Heart right ventricle (tissue), 16 donors: ENCODE data around the gene S100Z. TPM values are rescaled to one million over a fixed set of nuclear protein-coding genes. Genes with fewer than 3 reads are reported as not detected.

Source experiments
- ATAC-seq, 8 donors: fragments of 200-7000 bp; cut with Tn5 transposase; one replicate each; pipeline ENCODE4 v1.9.1; 2020; ENCODE audit warnings: mild to moderate bottlenecking in 8 of 8, moderate library complexity in 8 of 8, moderate number of reproducible peaks in 1 of 8
- DNase-seq, 2 donors: peaks; one replicate each; pipeline ENCODE4 v3.0.0-alpha.2; 2020
- H3K27ac ChIP-seq, 10 donors: fragments of 200-600 bp; sonication (generic) in 2 of 10; one replicate each; pipeline versions ENCODE4 v1.5.0 to v1.8.0; 2020 to 2022; ENCODE audit warnings: mild to moderate bottlenecking in 3 of 10
- H3K27me3 ChIP-seq, 7 donors: fragments of 200-600 bp; one replicate each; pipeline ENCODE4 v1.8.0; 2021 to 2022; ENCODE audit warnings: mild to moderate bottlenecking in 2 of 7
- H3K36me3 ChIP-seq, 9 donors: fragments of 200-600 bp; sonication (generic) in 1 of 9; one replicate each; pipeline versions ENCODE4 v1.5.0 to v1.8.0; 2020 to 2022; ENCODE audit warnings: mild to moderate bottlenecking in 2 of 9
- H3K4me1 ChIP-seq, 9 donors: fragments of 200-600 bp; sonication (generic) in 1 of 9; one replicate each; pipeline versions ENCODE4 v1.5.0 to v1.8.0; 2020 to 2022; ENCODE audit warnings: mild to moderate bottlenecking in 4 of 9
- H3K4me3 ChIP-seq, 10 donors: fragments of 200-600 bp; sonication (generic) in 2 of 10; one replicate each; pipeline versions ENCODE4 v1.5.0 to v1.8.0; 2020 to 2022; ENCODE audit warnings: mild to moderate bottlenecking in 7 of 10, moderate library complexity in 2 of 10
- H3K9me3 ChIP-seq, 11 donors: fragments of 200-600 bp in 10 of 11; sonication (generic) in 2 of 11; one replicate each; pipeline versions ENCODE4 v1.5.0 to v1.8.0; 2013 to 2022; ENCODE audit warnings: mild to moderate bottlenecking in 2 of 11, control low read depth in 1 of 11, moderate library complexity in 1 of 11
- WGBS, 2 donors: extraction: QIAGEN DNeasy Blood & Tissue Kit; methylation state at CpG; one replicate each; pipeline ENCODE4 v1.1.7; 2013; ENCODE audit warnings: inconsistent platforms in 1 of 2; 5-methylcytosine and 5-hydroxymethylcytosine counted together
- intact Hi-C, 10 donors: fragments of 100-400 bp; cut with DNase I; formaldehyde crosslinking; loops; one replicate each; pipeline versions ENCODE4 v1.11.1 to v1.14.2; 2022
- polyA plus RNA-seq, 2 donors: library from polyadenylated mRNA; stranded (reverse); fragments of 200-250 nt; gene quantifications; one replicate each; pipeline ENCODE4 v1.2.3, GENCODE V29; 2013
- total RNA-seq, 10 donors: library from RNA; stranded (reverse); fragmentation: NEBNext Ultra II Directional in 3 of 10; extraction: Animal tissue kit (Norgen Biotek cat#: 25700) in 3 of 10; gene quantifications; one replicate each; pipeline versions ENCODE4 v1.2.1 to v1.2.4, GENCODE V29; 2021 to 2023
- TF ChIP-seq, protein P1 (sequence below), 9 donors: fragments of 200-600 bp; sonication (generic) in 2 of 9; IDR thresholded peaks; one replicate each; pipeline versions ENCODE4 v1.5.0 to v1.8.0; 2021 to 2022; ENCODE audit warnings: antibody characterized with exemption in 9 of 9, mild to moderate bottlenecking in 5 of 9, moderate library complexity in 1 of 9
- donor health status: Arrhythmogenic right ventricular cardiomyopathy.
- donor health status: ischemic (EF 13 %, LVEDD 7.1; RV severe dilation, severe dysfunction).
- donor health status: healthy with polysubstance abuse.
- donor health status: DM: no; HTN: yes; CAD: no.
- donor health status: DM: no; HTN: no; CAD: no.
- donor health status: ischemic (EF 25% LVEDD 6.9; RV normal size, moderate dysfunction).
- donor health status: ischemic (EF 25% LVEDD 5.7; RV mildly dilated, moderate dysfunction).
- donor health status: healthy.
- donor health status: DM: yes; HTN: yes; CAD: no.
- donor health status: Ischemic cardiomyopathy.
- donor health status: ischemic (EF 35%, LVEDD 5.7; RV mildly dilated, moderate dysfunction).
- donor health status: nonischemic (EF 11% LVEDD 7.7; RV severe dilation, severe dysfunction).
- donor health status: DM: yes; HTN: yes; CAD: no.
- donor health status: PGD.
- donor health status: ischemic (EF 29% LVEDD 5.4; RV normal size, mild dysfunction).
- donor health status: nonischemic (EF 23%, LVEDD 6.1; RV moderate dilation, normal function).

S100Z gene
- total and polyA plus RNA-seq, 12 donors = 0.03 to 0.22 TPM; not detected in 10

DNA sequence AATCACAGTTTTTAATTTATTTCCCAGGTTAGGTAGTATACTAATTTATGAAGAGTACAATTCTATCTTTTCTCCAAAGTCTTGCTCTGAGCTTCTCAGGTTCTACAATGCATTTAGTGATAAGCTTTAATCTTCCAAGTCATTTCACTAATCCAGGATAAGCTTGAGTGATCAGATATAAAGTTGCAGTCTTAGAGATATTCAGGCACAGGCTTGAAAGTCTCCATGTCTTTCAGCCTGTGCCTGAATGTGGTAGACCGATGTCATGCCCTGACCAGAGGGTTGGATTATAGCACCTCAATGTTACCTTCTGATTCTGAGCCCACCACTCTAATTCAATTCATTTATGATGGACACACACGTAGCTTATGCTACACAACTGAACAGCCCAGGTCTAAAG, 106.2 kb downstream of the S100Z start:
- WGBS, 2 donors = 91% methylated on average over 2 of the region's 2 CpGs
- Histone ChIP-seq H3K4me3 (no peak overlapping the region), H3K9me3 (no peaks in the 10 kb centered on the region), H3K36me3 (no peaks in the 10 kb centered on the region), H3K27ac (no peak overlapping the region), H3K4me1 (peaks cover 0 to 43% (median 17%) of the 10 kb centered on the region in 9 donors), H3K27me3 (peaks cover 0 to 48% (median 30%) of the 10 kb centered on the region in 7 donors)
- ATAC-seq (no peak), DNase-seq (no peak)
- intact Hi-C loops = no loop called here
- TF ChIP-seq, protein P1, sequence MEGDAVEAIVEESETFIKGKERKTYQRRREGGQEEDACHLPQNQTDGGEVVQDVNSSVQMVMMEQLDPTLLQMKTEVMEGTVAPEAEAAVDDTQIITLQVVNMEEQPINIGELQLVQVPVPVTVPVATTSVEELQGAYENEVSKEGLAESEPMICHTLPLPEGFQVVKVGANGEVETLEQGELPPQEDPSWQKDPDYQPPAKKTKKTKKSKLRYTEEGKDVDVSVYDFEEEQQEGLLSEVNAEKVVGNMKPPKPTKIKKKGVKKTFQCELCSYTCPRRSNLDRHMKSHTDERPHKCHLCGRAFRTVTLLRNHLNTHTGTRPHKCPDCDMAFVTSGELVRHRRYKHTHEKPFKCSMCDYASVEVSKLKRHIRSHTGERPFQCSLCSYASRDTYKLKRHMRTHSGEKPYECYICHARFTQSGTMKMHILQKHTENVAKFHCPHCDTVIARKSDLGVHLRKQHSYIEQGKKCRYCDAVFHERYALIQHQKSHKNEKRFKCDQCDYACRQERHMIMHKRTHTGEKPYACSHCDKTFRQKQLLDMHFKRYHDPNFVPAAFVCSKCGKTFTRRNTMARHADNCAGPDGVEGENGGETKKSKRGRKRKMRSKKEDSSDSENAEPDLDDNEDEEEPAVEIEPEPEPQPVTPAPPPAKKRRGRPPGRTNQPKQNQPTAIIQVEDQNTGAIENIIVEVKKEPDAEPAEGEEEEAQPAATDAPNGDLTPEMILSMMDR (IDR thresholded peaks at IDR 0.05) = no peak

DNA sequence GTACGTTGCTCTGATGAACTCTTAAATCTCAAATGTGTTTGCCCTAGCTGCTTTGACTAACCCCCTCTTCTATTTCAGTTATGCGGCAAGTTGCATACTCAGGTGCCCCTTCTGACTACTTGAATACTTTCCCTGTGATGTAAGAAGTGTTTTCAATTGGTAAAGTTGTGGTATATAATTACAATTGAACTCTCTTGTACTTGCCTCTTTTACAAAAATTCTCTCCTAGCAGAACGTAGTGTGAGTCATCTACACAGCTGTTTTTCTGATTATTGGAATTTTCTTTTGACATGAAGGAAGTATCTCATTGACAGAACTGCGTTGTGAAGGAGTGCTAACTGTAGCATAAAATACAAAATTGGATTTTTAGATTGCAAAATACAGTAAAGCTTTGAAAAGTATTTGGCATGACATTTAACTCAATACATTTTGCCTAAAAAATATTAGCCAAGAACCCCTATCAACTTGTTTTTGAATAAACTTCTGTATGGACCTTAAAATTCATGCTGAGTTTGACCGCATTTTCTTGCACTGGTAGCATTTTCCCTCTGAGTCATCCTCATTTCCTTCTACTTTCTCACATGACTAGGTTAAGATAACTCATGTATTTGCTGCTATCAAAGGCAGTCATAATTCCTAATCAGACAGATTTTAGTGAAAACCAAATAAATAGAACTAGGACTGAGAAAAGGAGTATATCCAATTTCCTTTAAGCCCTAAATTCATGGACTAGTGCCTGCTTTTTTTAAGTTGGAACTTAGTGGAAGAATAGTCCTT, 109.4 kb downstream of the S100Z start:
- WGBS, 2 donors = 48 to 59% methylated on average over 5 of the region's 5 CpGs
- Histone ChIP-seq H3K27ac (peak overlapping the region in 4 of 10 donors; percentile 6 to 79 (median 33)), H3K9me3 (no peaks in the 10 kb centered on the region), H3K4me3 (no peak overlapping the region), H3K36me3 (peaks cover 0 to 8% (median 0%) of the 10 kb centered on the region in 9 donors), H3K27me3 (peaks cover 0 to 25% (median 20%) of the 10 kb centered on the region in 7 donors), H3K4me1 (peaks cover 0 to 29% (median 5%) of the 10 kb centered on the region in 9 donors)
- intact Hi-C loops = no loop called here
- DNase-seq (no peak), ATAC-seq (peak in 3 of 8 donors; percentile 54 to 70 (median 63))
- TF ChIP-seq, protein P1 (IDR thresholded peaks at IDR 0.05) = no peak

DNA sequence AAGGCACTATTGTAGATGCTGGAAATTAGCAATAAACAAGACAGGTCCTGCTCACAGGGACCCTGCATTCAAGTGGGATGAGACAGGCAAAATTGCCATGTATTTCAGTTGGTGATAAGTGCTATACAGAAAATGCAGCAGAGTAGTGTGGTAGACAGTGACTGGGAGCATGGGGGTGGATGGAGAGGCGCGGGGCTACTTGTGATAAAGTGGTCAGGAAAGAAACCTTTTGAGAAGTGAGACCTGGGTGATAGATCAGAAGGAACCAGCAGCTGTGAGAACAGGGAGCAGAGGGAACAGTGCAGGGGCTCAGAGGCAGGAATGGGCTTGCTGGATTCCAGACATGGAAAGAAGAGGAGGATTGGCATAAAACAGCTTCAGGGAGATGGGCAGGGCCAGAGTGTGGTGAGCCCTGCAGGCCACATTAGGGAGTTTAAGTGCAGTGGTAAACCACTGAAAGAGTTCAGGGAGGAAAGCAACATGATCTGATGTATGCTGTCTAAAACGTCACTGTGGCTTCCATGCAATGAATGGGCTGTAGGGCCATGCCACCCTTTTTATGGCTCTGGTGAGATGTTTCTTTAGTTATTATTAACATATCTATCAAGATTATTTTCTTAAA, 110.3 kb downstream of the S100Z start:
- DNase-seq (no peak), ATAC-seq (no peak)
- H3K27me3 ChIP-seq = peaks cover 0 to 16% (median 11%) of the 10 kb centered on the region in 7 donors
- H3K36me3 ChIP-seq = peaks cover 0 to 12% (median 0%) of the 10 kb centered on the region in 9 donors
- peak overlapping the region in 3 of 10 donors; percentile 2 to 79 (median 35) for H3K27ac ChIP-seq
- no peaks in the 10 kb centered on the region for H3K9me3 ChIP-seq
- intact Hi-C loops = no loop called here
- H3K4me3 ChIP-seq = no peak overlapping the region
- TF ChIP-seq, protein P1 (IDR thresholded peaks at IDR 0.05) = no peak
- 67 to 79% methylated on average over 3 of the region's 3 CpGs for WGBS, 2 donors
- peaks cover 0 to 23% (median 0%) of the 10 kb centered on the region in 9 donors for H3K4me1 ChIP-seq

DNA sequence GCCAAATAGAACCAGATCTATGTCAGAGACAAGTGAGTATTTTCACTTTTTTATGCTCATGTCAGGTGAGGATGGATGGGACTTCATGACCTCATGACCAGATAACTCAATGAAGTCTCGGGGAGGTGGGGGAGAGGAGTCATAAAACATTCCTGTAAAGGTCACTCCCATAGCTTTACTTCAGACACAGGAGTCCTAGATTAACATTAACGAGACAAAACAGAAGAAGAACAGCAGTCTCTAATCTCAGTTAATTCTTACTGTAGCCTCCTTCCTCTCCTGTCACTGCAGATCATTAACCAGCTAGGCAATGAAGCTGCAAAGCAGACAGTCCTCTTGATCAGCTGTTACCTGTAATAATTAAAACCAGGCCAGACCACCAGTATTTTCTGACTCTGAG, 114.2 kb downstream of the S100Z start:
- 63 to 64% methylated on average over 2 of the region's 2 CpGs for WGBS, 2 donors
- DNase-seq (no peak), ATAC-seq (no peak)
- Histone ChIP-seq H3K27ac (no peak overlapping the region), H3K4me3 (no peak overlapping the region), H3K36me3 (peaks cover 0 to 12% (median 0%) of the 10 kb centered on the region in 9 donors), H3K9me3 (no peaks in the 10 kb centered on the region), H3K27me3 (peaks cover 0 to 3% (median 0%) of the 10 kb centered on the region in 7 donors), H3K4me1 (peaks cover 0 to 15% (median 0%) of the 10 kb centered on the region in 9 donors)
- TF ChIP-seq, protein P1 (IDR thresholded peaks at IDR 0.05) = no peak
- intact Hi-C loops = no loop called here

Other genes starting within 250 kb of the S100Z start
- 1 to 10 TPM in 2 of 10 donors, under 1 TPM in 8; 0.12 to 1.5 (median 0.45) TPM for gene F2RL2, start 226.6 kb upstream of the S100Z start, total RNA-seq
- gene F2RL2, start 226.6 kb upstream of the S100Z start, polyA plus RNA-seq = under 1 TPM; 0.15 to 0.30 TPM
- gene F2R, start 133.9 kb upstream of the S100Z start, total RNA-seq = 10 to 100 TPM in 6 of 10 donors, 1 to 10 TPM in 4; 6.0 to 20.9 (median 11.1) TPM
- gene F2R, start 133.9 kb upstream of the S100Z start, polyA plus RNA-seq = 10 to 100 TPM in 1 of 2 donors, 1 to 10 TPM in 1; 3.1 to 16.6 TPM
- gene F2RL1, start 31.0 kb upstream of the S100Z start, total RNA-seq = 1 to 10 TPM in 4 of 10 donors, under 1 TPM in 6; 0.56 to 2.6 (median 0.91) TPM
- 1 to 10 TPM in 1 of 2 donors, under 1 TPM in 1; 0.66 to 3.9 TPM for gene F2RL1, start 31.0 kb upstream of the S100Z start, polyA plus RNA-seq
- gene CRHBP, start 103.0 kb downstream of the S100Z start, total RNA-seq = 1 to 10 TPM in 7 of 10 donors, under 1 TPM in 2, not detected in 1; 0.66 to 4.9 (median 2.7) TPM
- gene CRHBP, start 103.0 kb downstream of the S100Z start, polyA plus RNA-seq = 1 to 10 TPM in 1 of 2 donors, under 1 TPM in 1; 0.38 to 1.5 TPM
- 10 to 100 TPM; 12.6 to 20.6 (median 16.2) TPM for gene AGGF1, start 180.4 kb downstream of the S100Z start, total RNA-seq
- gene AGGF1, start 180.4 kb downstream of the S100Z start, polyA plus RNA-seq = 1 to 10 TPM; 7.3 to 8.1 TPM
- 1 to 10 TPM; 4.8 to 8.9 (median 6.5) TPM for gene ZBED3, start 237.3 kb downstream of the S100Z start, total RNA-seq
- 1 to 10 TPM; 2.6 to 3.5 TPM for gene ZBED3, start 237.3 kb downstream of the S100Z start, polyA plus RNA-seq